IMR-90 (cell line): Measurements from ENCODE around the gene MOB1B. TPM values are rescaled to one million over a fixed set of nuclear protein-coding genes. Genes with fewer than 3 reads are reported as not detected.

Source experiments
- ATAC-seq: fragments of 200-7000 bp; cut with Tn5 transposase; 2 replicates; pipeline ENCODE4 v1.9.1; 2020; ENCODE audit warnings: low read depth, mild to moderate bottlenecking, moderate library complexity
- BruUV-seq: library from RNA; stranded (reverse); fragments of 400-500 nt; replicated peaks from 2 replicates; lab custom pipeline; 2021; lab: Mats Ljungman, UMichigan
- CTCF ChIA-PET: fragments of 300-600 bp; formaldehyde crosslinking; extraction: SDS; loops from one replicate; lab custom pipeline; 2021; ENCODE audit warnings: antibody characterized with exemption; lab: Yijun Ruan, JAX
- POLR2A ChIA-PET: fragments of 300-600 bp; sonication (Branson Sonifier 250); formaldehyde crosslinking; loops from one replicate; lab custom pipeline; 2022; ENCODE audit warnings: antibody characterized with exemption; ENCODE audit not compliant: unreplicated experiment; lab: Charles Lee
- DNase-seq: peaks from one replicate; pipeline ENCODE4 v3.0.0; 2013
- H2AFZ ChIP-seq: replicated peaks from 2 replicates; pipeline ENCODE3; 2013; ENCODE audit warnings: low read length, mild to moderate bottlenecking; ENCODE audit not compliant: poor library complexity
- H2AK5ac ChIP-seq: 2 replicates; pipeline ENCODE4 v1.6.1; 2013; ENCODE audit warnings: low read depth, low read length, inconsistent platforms
- H2AK9ac ChIP-seq: replicated peaks from 2 replicates; pipeline ENCODE3; 2013; ENCODE audit warnings: mild to moderate bottlenecking, low read depth, low read length, moderate library complexity; ENCODE audit not compliant: poor library complexity
- H2BK120ac ChIP-seq: 2 replicates; pipeline ENCODE4 v1.6.1; 2013; ENCODE audit warnings: low read depth, low read length, inconsistent platforms
- H2BK15ac ChIP-seq: 3 replicates; pipeline ENCODE4 v1.6.1; 2013; ENCODE audit warnings: low read depth, low read length, inconsistent platforms
- H2BK20ac ChIP-seq: 2 replicates; pipeline ENCODE4 v1.6.1; 2013; ENCODE audit warnings: low read depth, mild to moderate bottlenecking, inconsistent platforms, low read length, moderate library complexity
- H2BK5ac ChIP-seq: 2 replicates; pipeline ENCODE4 v1.6.1; 2013; ENCODE audit warnings: mild to moderate bottlenecking, low read depth, low read length, inconsistent platforms; ENCODE audit not compliant: poor library complexity, severe bottlenecking
- H3K14ac ChIP-seq: replicated peaks from 2 replicates; pipeline ENCODE4 v1.6.1; 2013; ENCODE audit warnings: low read depth, low read length, inconsistent platforms
- H3K18ac ChIP-seq: 2 replicates; pipeline ENCODE4 v1.6.1; 2013; ENCODE audit warnings: low read depth, low read length, control low read depth
- H3K23ac ChIP-seq: 2 replicates; pipeline ENCODE4 v1.6.1; 2013; ENCODE audit warnings: low read depth, low read length, inconsistent platforms
- H3K27ac ChIP-seq: 2 replicates; pipeline ENCODE4 v1.5.1; 2013; ENCODE audit warnings: mild to moderate bottlenecking, control low read depth, low read length; ENCODE audit not compliant: insufficient read depth
- H3K27me3 ChIP-seq: 2 replicates; pipeline ENCODE4 v1.6.1; 2013; ENCODE audit warnings: low read length; ENCODE audit not compliant: control insufficient read depth, insufficient read depth
- H3K36me3 ChIP-seq: 2 replicates; pipeline ENCODE4 v1.6.1; 2013; ENCODE audit warnings: low read length, mixed read lengths; ENCODE audit not compliant: control insufficient read depth, insufficient read depth
- H3K4ac ChIP-seq: 2 replicates; pipeline ENCODE4 v1.6.1; 2013; ENCODE audit warnings: low read depth, low read length, inconsistent platforms
- H3K4me1 ChIP-seq: 2 replicates; pipeline ENCODE4 v1.6.1; 2013; ENCODE audit warnings: low read length, mixed read lengths; ENCODE audit not compliant: control insufficient read depth, insufficient read depth
- H3K4me2 ChIP-seq: 2 replicates; pipeline ENCODE4 v1.6.1; 2013; ENCODE audit warnings: low read depth, mild to moderate bottlenecking, control low read depth, low read length, moderate library complexity
- H3K4me3 ChIP-seq: 2 replicates; pipeline ENCODE4 v1.5.1; 2013; ENCODE audit warnings: low read depth, mild to moderate bottlenecking, control low read depth, low read length, moderate library complexity; ENCODE audit not compliant: insufficient read depth
- H3K56ac ChIP-seq: 2 replicates; pipeline ENCODE4 v1.6.1; 2013; ENCODE audit warnings: low read length, inconsistent platforms; ENCODE audit not compliant: insufficient read depth; ENCODE audit errors: extremely low read depth
- H3K79me1 ChIP-seq, 2 experiments: 2 replicates each; pipeline ENCODE4 v1.6.1; 2013; ENCODE audit warnings: low read length in 2 of 2, inconsistent platforms in 1 of 2, low read depth in 1 of 2
- H3K9ac ChIP-seq: 2 replicates; pipeline ENCODE4 v1.6.1; 2013; ENCODE audit warnings: low read depth, low read length, control low read depth
- H3K9me1 ChIP-seq: 2 replicates; pipeline ENCODE4 v1.6.1; 2013; ENCODE audit warnings: low read length, inconsistent platforms; ENCODE audit not compliant: insufficient read depth
- H3K9me3 ChIP-seq: 2 replicates; pipeline ENCODE4 v1.6.1; 2013; ENCODE audit warnings: low read length; ENCODE audit not compliant: control insufficient read depth, insufficient read depth
- H4K20me1 ChIP-seq: 2 replicates; pipeline ENCODE4 v1.6.1; 2013; ENCODE audit warnings: low read length, inconsistent platforms; ENCODE audit not compliant: insufficient read depth
- H4K5ac ChIP-seq: 2 replicates; pipeline ENCODE4 v1.6.1; 2013; ENCODE audit warnings: mild to moderate bottlenecking, low read depth, low read length, control low read depth
- H4K8ac ChIP-seq, 2 experiments: 2 replicates each; pipeline ENCODE4 v1.6.1; 2013; ENCODE audit warnings: low read depth in 2 of 2, low read length in 2 of 2, control low read depth in 1 of 2, inconsistent platforms in 1 of 2
- H4K91ac ChIP-seq: 2 replicates; pipeline ENCODE4 v1.6.1; 2013; ENCODE audit warnings: low read depth, low read length, inconsistent platforms; ENCODE audit not compliant: insufficient read depth
- BHLHE40 ChIP-seq: fragments of 150-350 bp; IDR thresholded peaks from 2 replicates; pipeline ENCODE4 v1.6.1; 2016; ENCODE audit warnings: mild to moderate bottlenecking, low read depth, low read length
- ELK1 ChIP-seq: fragments of 150-350 bp; IDR thresholded peaks from 2 replicates; pipeline ENCODE4 v1.6.1; 2016; ENCODE audit warnings: low read depth, mild to moderate bottlenecking, low read length, moderate library complexity, borderline replicate concordance
- FOS ChIP-seq: fragments of 150-350 bp; IDR thresholded peaks from 2 replicates; pipeline ENCODE4 v1.6.1; 2016; ENCODE audit warnings: low read depth, low read length
- WGBS, 2 experiments: methylation state at CpG; one replicate each; pipeline versions ENCODE4 v1.1.5 to v1.1.7; 2013; ENCODE audit warnings: missing lambda C conversion rate in 2 of 2; ENCODE audit not compliant: insufficient read length in 1 of 2; ENCODE audit errors: extremely low coverage in 2 of 2; 5-methylcytosine and 5-hydroxymethylcytosine counted together
- dilution Hi-C: fragments of 300-500 bp; cut with HindIII; formaldehyde crosslinking; loops from one replicate; pipeline ENCODE4 v1.14.3; 2018; ENCODE audit warnings: low sequenced_read_pairs; ENCODE audit not compliant: unreplicated experiment
- in situ Hi-C: fragments of 300-500 bp; cut with MboI; formaldehyde crosslinking; loops from 3 replicates; pipeline ENCODE4 v1.14.3; 2019; ENCODE audit warnings: low sequenced_read_pairs, inconsistent platforms, mixed read lengths
- intact Hi-C: fragments of 100-400 bp; cut with micrococcal nuclease; formaldehyde crosslinking; loops from 2 replicates; pipeline ENCODE4 v1.10.0; 2022
- polyA plus RNA-seq, 3 experiments: library from polyadenylated mRNA; depleted of rRNA; stranded (reverse); fragments of >200 nt; gene quantifications; 2 replicates each; pipeline ENCODE4 v1.2.3, GENCODE V29; 2012; ENCODE audit warnings: low replicate concordance in 1 of 3
- total RNA-seq: library from RNA; depleted of rRNA; stranded (reverse); fragments of >200 nt; gene quantifications from 2 replicates; pipeline ENCODE4 v1.2.3, GENCODE V29; 2012

MOB1B gene
- total and polyA plus RNA-seq, 2 of the 4 experiments (the other 2 are of a cell fraction): 5.7 to 6.8 TPM

- CTCF ChIA-PET: no interaction called here
- Histone ChIP-seq H3K9me3 (no peaks in the 10 kb centered on the region), H3K27ac (no peak overlapping the region), H3K18ac (no peak overlapping the region), H2AFZ (no peak overlapping the region), H3K9me1 (no peaks in the 10 kb centered on the region; the same call in 1 of the 2 replicates), H4K8ac (no peak overlapping the region), H3K4me2 (no peak overlapping the region), H3K4ac (no peak overlapping the region), H4K5ac (no peak overlapping the region), H2BK5ac (no peak overlapping the region), H4K91ac (no peak overlapping the region), H3K23ac (no peak overlapping the region), H2BK20ac (no peak overlapping the region), H2AK5ac (no peak overlapping the region), H4K20me1 (no peaks in the 10 kb centered on the region), H3K14ac (no peak overlapping the region), H2BK15ac (no peak overlapping the region), H3K36me3 (peaks cover 5% of the 10 kb centered on the region; the same call in 1 of the 2 replicates), H3K9ac (no peak overlapping the region), H3K56ac (no peak overlapping the region), H2AK9ac (no peak overlapping the region), H3K27me3 (no peaks in the 10 kb centered on the region), H3K4me1 (no peaks in the 10 kb centered on the region), H2BK120ac (no peak overlapping the region), H3K79me1 (peaks cover 4 to 5% of the 10 kb centered on the region in 2 experiments; a peak in 3 of 4 replicates), H3K4me3 (no peak overlapping the region)
- DNase-seq: no peak
- in situ Hi-C loops (no loop called here), intact Hi-C loops (no loop called here), dilution Hi-C loops (no loop called here)
- no peak for ATAC-seq
- BruUV-seq: no TSS peak
- TF ChIP-seq FOS (no peak), ELK1 (no peak), BHLHE40 (no peak)
- WGBS, 2 experiments: no CpG with 5 or more reads among the region's 1 CpG
- POLR2A ChIA-PET: no interaction called here
Observed at GRCh38 chr4:70979445-70980008, 77.4 kb downstream of the MOB1B start.
